ENCODE measurements around the gene HOXC11. TPM values are rescaled to one million over a fixed set of nuclear protein-coding genes. Genes with fewer than 3 reads are reported as not detected.

HOXC11 gene
- total RNA-seq, 1 donor from 2014 or later, result not detected

- Mint-ChIP-seq H3K4me1 (ENCODE audit: unreplicated experiment) (peaks cover 8% of the 10 kb centered on the region), H3K4me3 (ENCODE audit: unreplicated experiment) (peak overlapping the region; percentile 15), H3K27ac (ENCODE audit: unreplicated experiment) (no peak overlapping the region), H3K36me3 (ENCODE audit: unreplicated experiment) (no peaks in the 10 kb centered on the region), H3K27me3 (ENCODE audit: unreplicated experiment) (peaks cover 92% of the 10 kb centered on the region), H3K9me3 (ENCODE audit: unreplicated experiment) (no peaks in the 10 kb centered on the region)
- no peak for DNase-seq (ENCODE audit: extremely low spot score, unreplicated experiment)
- TF ChIP-seq CTCF (IDR thresholded peaks at IDR 0.05), result no peak
These were observed 19.8 kb upstream of the HOXC11 start for GRCh38 chr12:53952871-53953734.

- no peak for TF ChIP-seq CTCF (IDR thresholded peaks at IDR 0.05)
- no peak overlapping the region for H3K4me3 Mint-ChIP-seq (ENCODE audit: unreplicated experiment)
- no peaks in the 10 kb centered on the region for H3K36me3 Mint-ChIP-seq (ENCODE audit: unreplicated experiment)
- peaks cover 8% of the 10 kb centered on the region for H3K4me1 Mint-ChIP-seq (ENCODE audit: unreplicated experiment)
- no peaks in the 10 kb centered on the region for H3K9me3 Mint-ChIP-seq (ENCODE audit: unreplicated experiment)
- H3K27me3 Mint-ChIP-seq (ENCODE audit: unreplicated experiment), result peaks cover 91% of the 10 kb centered on the region
- no peak for DNase-seq (ENCODE audit: extremely low spot score, unreplicated experiment)
- no peak overlapping the region for H3K27ac Mint-ChIP-seq (ENCODE audit: unreplicated experiment)
These were observed 18.9 kb upstream of the HOXC11 start for GRCh38 chr12:53953831-53954693.

GRCh38 chr12:53954694-53955035 is 18.3 kb upstream of the HOXC11 start, which contains the start of gene HOXC12:
TSS of gene HOXC12 (plus strand) at chr12:53954903. CDS start at chr12:53954930, 27 bp downstream.
- Mint-ChIP-seq H3K4me3 (ENCODE audit: unreplicated experiment) (no peak within 1 kb of the TSS), H3K36me3 (ENCODE audit: unreplicated experiment) (no peaks in the 10 kb centered on the region), H3K27ac (ENCODE audit: unreplicated experiment) (no peak within 1 kb of the TSS), H3K27me3 (ENCODE audit: unreplicated experiment) (peaks cover 92% of the 10 kb centered on the region), H3K4me1 (ENCODE audit: unreplicated experiment) (peaks cover 8% of the 10 kb centered on the region), H3K9me3 (ENCODE audit: unreplicated experiment) (no peaks in the 10 kb centered on the region)
- no peak for DNase-seq (ENCODE audit: extremely low spot score, unreplicated experiment)
- no peak for TF ChIP-seq CTCF (IDR thresholded peaks at IDR 0.05)

GRCh38 chr12:53955036-53955775 is 17.7 kb upstream of the HOXC11 start:
- no peak overlapping the region for H3K4me3 Mint-ChIP-seq (ENCODE audit: unreplicated experiment)
- TF ChIP-seq CTCF (IDR thresholded peaks at IDR 0.05), result no peak
- no peaks in the 10 kb centered on the region for H3K36me3 Mint-ChIP-seq (ENCODE audit: unreplicated experiment)
- H3K4me1 Mint-ChIP-seq (ENCODE audit: unreplicated experiment), result peaks cover 8% of the 10 kb centered on the region
- DNase-seq (ENCODE audit: extremely low spot score, unreplicated experiment), result no peak
- H3K27ac Mint-ChIP-seq (ENCODE audit: unreplicated experiment), result no peak overlapping the region
- H3K27me3 Mint-ChIP-seq (ENCODE audit: unreplicated experiment), result peaks cover 92% of the 10 kb centered on the region
- no peaks in the 10 kb centered on the region for H3K9me3 Mint-ChIP-seq (ENCODE audit: unreplicated experiment)
